ENCODE results near the gene CRY2.

CRY2 gene

DNA sequence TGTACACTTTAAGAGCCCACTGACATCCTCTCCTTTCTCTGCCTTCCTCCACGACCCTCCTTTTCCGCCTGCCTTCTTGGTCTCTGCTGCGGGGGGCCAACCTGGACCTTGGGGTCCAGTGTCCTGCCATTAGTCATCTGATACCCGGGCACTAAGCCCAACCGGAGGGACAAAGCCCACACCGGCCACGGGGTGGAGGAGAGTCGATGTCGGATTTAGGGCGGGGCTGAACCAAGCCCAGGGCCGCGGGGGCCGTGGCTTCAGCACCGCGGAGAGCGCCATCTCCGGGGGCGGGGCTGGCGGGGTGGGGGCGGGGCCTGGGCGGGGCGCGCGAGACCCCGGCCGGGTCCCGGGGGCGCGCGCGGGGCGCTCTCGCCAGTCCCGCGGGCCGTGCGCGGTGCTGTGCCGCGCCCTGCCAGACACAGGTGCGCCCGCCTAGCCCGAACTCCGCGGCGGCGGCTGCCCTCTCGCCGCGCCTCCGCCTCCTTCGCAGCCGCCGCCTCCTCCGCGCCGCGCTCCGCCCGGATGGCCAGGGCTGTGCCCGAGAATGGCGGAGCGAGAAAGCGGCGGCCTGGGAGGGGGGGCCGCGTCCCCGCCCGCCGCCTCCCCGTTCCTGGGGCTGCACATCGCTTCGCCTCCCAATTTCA, 38.1 kb downstream of the CRY2 start, which contains the start of gene MAPK8IP1:
MAPK8IP1 (plus strand) TSS at position 378 of the 647 bp plus-strand sequence; CDS start at position 548, 170 bp downstream.
- TF ChIP-seq, protein P1, sequence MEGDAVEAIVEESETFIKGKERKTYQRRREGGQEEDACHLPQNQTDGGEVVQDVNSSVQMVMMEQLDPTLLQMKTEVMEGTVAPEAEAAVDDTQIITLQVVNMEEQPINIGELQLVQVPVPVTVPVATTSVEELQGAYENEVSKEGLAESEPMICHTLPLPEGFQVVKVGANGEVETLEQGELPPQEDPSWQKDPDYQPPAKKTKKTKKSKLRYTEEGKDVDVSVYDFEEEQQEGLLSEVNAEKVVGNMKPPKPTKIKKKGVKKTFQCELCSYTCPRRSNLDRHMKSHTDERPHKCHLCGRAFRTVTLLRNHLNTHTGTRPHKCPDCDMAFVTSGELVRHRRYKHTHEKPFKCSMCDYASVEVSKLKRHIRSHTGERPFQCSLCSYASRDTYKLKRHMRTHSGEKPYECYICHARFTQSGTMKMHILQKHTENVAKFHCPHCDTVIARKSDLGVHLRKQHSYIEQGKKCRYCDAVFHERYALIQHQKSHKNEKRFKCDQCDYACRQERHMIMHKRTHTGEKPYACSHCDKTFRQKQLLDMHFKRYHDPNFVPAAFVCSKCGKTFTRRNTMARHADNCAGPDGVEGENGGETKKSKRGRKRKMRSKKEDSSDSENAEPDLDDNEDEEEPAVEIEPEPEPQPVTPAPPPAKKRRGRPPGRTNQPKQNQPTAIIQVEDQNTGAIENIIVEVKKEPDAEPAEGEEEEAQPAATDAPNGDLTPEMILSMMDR (IDR thresholded peaks at IDR 0.05; ENCODE audit: extremely low read depth, insufficient read depth, missing control alignments) = no peak
- in situ Hi-C loops (cut with MboI; ENCODE audit: low pct_unique_long_range_greater_than_20kb, low sequenced_read_pairs, unreplicated experiment) = no loop called here
- DNase-seq (ENCODE audit: low spot score) = peak; percentile 86

DNA sequence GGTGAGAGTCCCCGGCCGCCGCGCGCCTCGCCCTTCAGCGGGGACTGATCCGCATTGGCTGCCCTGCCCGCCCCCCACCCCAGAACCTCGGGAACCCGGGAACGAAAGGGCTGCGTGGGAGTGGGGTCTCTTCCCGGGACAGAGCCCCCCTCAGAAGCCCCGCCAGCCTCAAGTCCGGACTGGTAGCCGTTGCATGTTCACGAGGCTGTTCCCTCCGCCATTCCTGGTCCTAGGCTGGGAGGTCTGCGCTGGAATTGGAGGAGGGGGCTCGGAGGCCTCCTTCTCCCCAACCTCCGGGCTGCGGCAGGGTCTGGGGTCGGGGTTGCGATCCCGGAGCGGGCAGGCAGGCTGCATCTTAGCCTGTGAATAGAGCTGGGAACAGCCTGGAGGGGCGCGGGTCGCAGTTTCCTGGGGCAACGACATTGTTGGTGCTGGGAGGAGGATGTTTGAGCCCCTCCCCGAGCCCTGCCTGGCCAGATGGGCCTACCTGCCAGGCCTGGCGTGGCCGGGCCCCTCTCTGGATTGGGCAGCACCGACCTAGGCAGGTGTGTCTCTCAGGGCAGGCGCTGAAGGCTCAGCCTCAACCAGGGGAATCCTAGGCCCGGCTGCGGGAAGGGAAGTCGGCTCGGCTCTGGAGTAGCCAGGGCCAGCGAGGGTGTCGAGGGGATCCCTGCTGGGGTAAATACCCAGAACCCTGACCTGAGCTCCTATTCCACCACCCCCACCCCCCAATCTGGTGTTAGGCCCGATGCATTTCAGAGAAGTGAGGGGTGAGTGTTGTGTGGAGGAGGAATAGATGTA, 38.8 kb downstream of the CRY2 start:
- in situ Hi-C loops (cut with MboI; ENCODE audit: low pct_unique_long_range_greater_than_20kb, low sequenced_read_pairs, unreplicated experiment) = no loop called here
- TF ChIP-seq, protein P1 (IDR thresholded peaks at IDR 0.05; ENCODE audit: extremely low read depth, insufficient read depth, missing control alignments) = no peak
- no peak for DNase-seq (ENCODE audit: low spot score)

GRCh38 chr11:45886816-45887520, 39.7 kb downstream of the CRY2 start:
- DNase-seq (ENCODE audit: low spot score) = no peak
- TF ChIP-seq, protein P1 (IDR thresholded peaks at IDR 0.05; ENCODE audit: extremely low read depth, insufficient read depth, missing control alignments) = no peak
- in situ Hi-C loops (cut with MboI; ENCODE audit: low pct_unique_long_range_greater_than_20kb, low sequenced_read_pairs, unreplicated experiment) = no loop called here

DNA sequence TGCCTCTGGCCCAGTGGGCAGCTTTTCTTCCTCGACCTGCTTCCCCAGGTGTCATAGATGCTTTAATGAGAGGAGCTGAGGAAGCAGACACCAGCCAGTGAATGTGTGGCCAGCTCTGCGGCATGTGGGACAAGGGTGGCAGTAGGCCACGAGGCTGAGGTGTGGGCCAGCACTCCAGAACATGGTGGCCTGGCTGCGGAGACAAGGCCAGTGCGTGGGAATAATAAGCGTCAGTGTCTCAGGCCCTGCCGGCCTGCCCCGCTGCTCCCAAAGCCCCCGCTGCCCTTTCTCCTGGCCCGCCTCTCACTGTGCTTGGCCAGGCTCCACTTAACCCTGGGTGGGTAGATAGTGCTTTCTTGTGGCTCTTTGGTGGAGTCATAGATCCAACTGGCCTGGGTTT, 40.3 kb downstream of the CRY2 start:
- no peak for DNase-seq (ENCODE audit: low spot score)
- in situ Hi-C loops (cut with MboI; ENCODE audit: low pct_unique_long_range_greater_than_20kb, low sequenced_read_pairs, unreplicated experiment) = no loop called here
- TF ChIP-seq, protein P1 (IDR thresholded peaks at IDR 0.05; ENCODE audit: extremely low read depth, insufficient read depth, missing control alignments) = no peak

DNA sequence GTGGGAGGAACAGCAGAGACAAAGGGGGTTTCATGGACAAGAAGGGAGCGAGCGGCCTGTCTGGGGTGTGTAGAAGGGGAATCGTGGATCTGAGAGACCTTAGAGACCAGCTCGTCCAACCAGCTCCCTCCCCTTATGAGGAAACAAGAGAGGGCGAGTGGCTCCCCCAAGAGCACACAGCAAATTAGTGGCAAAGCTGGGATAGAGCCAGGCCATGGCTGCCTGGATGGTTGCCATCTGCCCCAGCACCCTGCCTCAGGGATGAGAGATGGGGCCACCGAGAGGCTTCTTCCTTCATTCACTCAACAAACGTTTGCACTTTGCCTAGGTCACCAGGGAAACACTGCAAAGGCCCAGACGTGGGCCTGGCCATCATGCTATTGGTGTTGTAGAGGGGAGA, 42.3 kb downstream of the CRY2 start:
- in situ Hi-C loops (cut with MboI; ENCODE audit: low pct_unique_long_range_greater_than_20kb, low sequenced_read_pairs, unreplicated experiment) = no loop called here
- TF ChIP-seq, protein P1 (IDR thresholded peaks at IDR 0.05; ENCODE audit: extremely low read depth, insufficient read depth, missing control alignments) = no peak

GRCh38 chr11:45889966-45890365, 42.7 kb downstream of the CRY2 start:
- in situ Hi-C loops (cut with MboI; ENCODE audit: low pct_unique_long_range_greater_than_20kb, low sequenced_read_pairs, unreplicated experiment) = no loop called here
- TF ChIP-seq, protein P1 (IDR thresholded peaks at IDR 0.05; ENCODE audit: extremely low read depth, insufficient read depth, missing control alignments) = no peak
- DNase-seq (ENCODE audit: low spot score) = no peak

More for the DNA sequence above, 42.3 kb downstream of the CRY2 start:
- no peak for DNase-seq (ENCODE audit: low spot score)
